Activated CD8-positive, alpha-beta memory T cell treated with anti-CD3 and anti-CD28 coated beads for 1 hour (primary cell): ENCODE measurements around the gene TRIM10.

Experiments
- DNase-seq, 2 donors: peaks; one replicate each; pipeline ENCODE4 v3.0.0-alpha.2; 2020; ENCODE audit warnings: low read depth in 1 of 2; ENCODE audit errors: extremely low read depth in 1 of 2

Gene TRIM10

GRCh38 chr6:30160785-30161531, at the start of gene TRIM10:
Gene TRIM10, minus strand, starts transcription at chr6:30161211. Its CDS starts 353 bp downstream, at chr6:30160858.
- DNase-seq, result no peak

GRCh38 chr6:30207619-30208295, 46.7 kb upstream of the TRIM10 start:
- no peak for DNase-seq

GRCh38 chr6:30206799-30207618, 46.0 kb upstream of the TRIM10 start:
- no peak for DNase-seq

- no peak for DNase-seq
Observed at GRCh38 chr6:30206152-30206551, 45.1 kb upstream of the TRIM10 start.

GRCh38 chr6:30204116-30204515, 43.1 kb upstream of the TRIM10 start:
- DNase-seq, result no peak

GRCh38 chr6:30202366-30202765, 41.4 kb upstream of the TRIM10 start:
- no peak for DNase-seq

GRCh38 chr6:30200551-30201281, 39.7 kb upstream of the TRIM10 start:
- no peak for DNase-seq

GRCh38 chr6:30198166-30199084, 37.4 kb upstream of the TRIM10 start:
- no peak for DNase-seq

GRCh38 chr6:30196376-30196775, 35.4 kb upstream of the TRIM10 start:
- no peak for DNase-seq

- no peak for DNase-seq
Observed at GRCh38 chr6:30195951-30196350, 34.9 kb upstream of the TRIM10 start.

GRCh38 chr6:30194797-30195690, 34.0 kb upstream of the TRIM10 start:
- DNase-seq, result no peak

GRCh38 chr6:30192076-30192475, 31.1 kb upstream of the TRIM10 start:
- no peak for DNase-seq

- DNase-seq, result no peak
Observed at GRCh38 chr6:30188541-30188940, 27.5 kb upstream of the TRIM10 start.

- no peak for DNase-seq
Observed at GRCh38 chr6:30185846-30186484, 25.0 kb upstream of the TRIM10 start.

- DNase-seq, result no peak
Observed at GRCh38 chr6:30184417-30185031, 23.5 kb upstream of the TRIM10 start.

- no peak for DNase-seq
Observed at GRCh38 chr6:30180145-30180544, 19.1 kb upstream of the TRIM10 start.

- no peak for DNase-seq
Observed at GRCh38 chr6:30178837-30179236, 17.8 kb upstream of the TRIM10 start.

- DNase-seq, result no peak
Observed at GRCh38 chr6:30175765-30176164, 14.8 kb upstream of the TRIM10 start.
